Bladder microvascular endothelial cell (primary cell): Measurements from ENCODE around the gene PLOD1. TPM values are rescaled to one million over a fixed set of nuclear protein-coding genes. Genes with fewer than 3 reads are reported as not detected.

Source experiments
- total RNA-seq: library from RNA; depleted of rRNA; stranded (reverse); fragments of >200 nt; gene quantifications from 2 replicates; pipeline ENCODE4 v1.2.3, GENCODE V29; 2014

Gene PLOD1
- 182 and 368 TPM in 2 replicates for total RNA-seq

GRCh38 chr1:11934302-11935056 lies at the start of gene PLOD1:
TSS of gene PLOD1 (plus strand) at chr1:11934717. CDS start at chr1:11934780, 63 bp downstream.

GRCh38 chr1:11979851-11980675 lies 45.5 kb downstream of the PLOD1 start, which contains the start of gene MFN2:
TSS of gene MFN2 (plus strand) at chr1:11980444. CDS start at chr1:11989169, 8,725 bp downstream.

Other genes starting within 250 kb of the PLOD1 start
- 0.32 and 0.69 TPM in 2 replicates for gene DRAXIN, start 243.0 kb upstream of the PLOD1 start, total RNA-seq
- 31.6 and 39.3 TPM in 2 replicates for gene AGTRAP, start 198.6 kb upstream of the PLOD1 start, total RNA-seq
- 0.16 and 0.19 TPM in 2 replicates for gene C1orf167, start 172.5 kb upstream of the PLOD1 start, total RNA-seq
- 18.1 and 32.9 TPM in 2 replicates for gene MTHFR, start 128.8 kb upstream of the PLOD1 start, total RNA-seq
- gene CLCN6, start 128.5 kb upstream of the PLOD1 start, total RNA-seq: 6.0 and 11.5 TPM in 2 replicates
- gene NPPA, start 86.9 kb upstream of the PLOD1 start, total RNA-seq: not detected in 2 replicates
- not detected in 2 replicates for gene NPPB, start 75.8 kb upstream of the PLOD1 start, total RNA-seq
- gene KIAA2013, start 8.3 kb upstream of the PLOD1 start, total RNA-seq: 36.1 and 54.6 TPM in 2 replicates
- 32.7 and 95.7 TPM in 2 replicates for gene MFN2, start 45.7 kb downstream of the PLOD1 start, total RNA-seq
- 26.9 and 27.4 TPM in 2 replicates for gene MIIP, start 84.8 kb downstream of the PLOD1 start, total RNA-seq
- 0.13 and 0.65 TPM in 2 replicates for gene TNFRSF8, start 128.6 kb downstream of the PLOD1 start, total RNA-seq
- 23.9 and 48.1 TPM in 2 replicates for gene TNFRSF1B, start 232.3 kb downstream of the PLOD1 start, total RNA-seq